ENCODE data around the gene RPS19BP1.
A peak's percentile ranks its signal among the peaks of the same experiment; 100 is the strongest.
"Not testable (repeated sequence)": the region's sequence is repeated elsewhere in the genome, so short reads cannot be mapped to it uniquely, and the experiment has no call there.

Gene RPS19BP1

GRCh38 chr22:39513791-39514190, 18.8 kb downstream of the RPS19BP1 start:
- no peak for DNase-seq (ENCODE audit: low read depth, low spot score)

GRCh38 chr22:39512026-39512425, 20.5 kb downstream of the RPS19BP1 start:
- DNase-seq (ENCODE audit: low read depth, low spot score): no peak

- no peak for DNase-seq (ENCODE audit: low read depth, low spot score)
Measured at GRCh38 chr22:39511226-39511625, 21.3 kb downstream of the RPS19BP1 start.

- no peak for DNase-seq (ENCODE audit: low read depth, low spot score)
Measured at GRCh38 chr22:39510529-39511149, 21.9 kb downstream of the RPS19BP1 start.

GRCh38 chr22:39508393-39508792, 24.2 kb downstream of the RPS19BP1 start:
- DNase-seq (ENCODE audit: low read depth, low spot score): no peak

GRCh38 chr22:39507021-39507420, 25.5 kb downstream of the RPS19BP1 start:
- DNase-seq (ENCODE audit: low read depth, low spot score): not testable (repeated sequence)

- no peak for DNase-seq (ENCODE audit: low read depth, low spot score)
Measured at GRCh38 chr22:39504071-39504470, 28.5 kb downstream of the RPS19BP1 start.

- DNase-seq (ENCODE audit: low read depth, low spot score): no peak
Measured at GRCh38 chr22:39503630-39504029, 28.9 kb downstream of the RPS19BP1 start.

GRCh38 chr22:39502789-39503409, 29.6 kb downstream of the RPS19BP1 start:
- DNase-seq (ENCODE audit: low read depth, low spot score): no peak

- DNase-seq (ENCODE audit: low read depth, low spot score): peak; percentile 80
Measured at GRCh38 chr22:39502109-39502788, 30.3 kb downstream of the RPS19BP1 start, which contains the start of gene MIEF1. Gene MIEF1, plus strand, starts transcription at chr22:39502290. Its CDS starts 9,005 bp downstream, at chr22:39511295.

GRCh38 chr22:39501644-39502108, 30.9 kb downstream of the RPS19BP1 start:
- no peak for DNase-seq (ENCODE audit: low read depth, low spot score)

- no peak for DNase-seq (ENCODE audit: low read depth, low spot score)
Measured at GRCh38 chr22:39500101-39500500, 32.4 kb downstream of the RPS19BP1 start.

- DNase-seq (ENCODE audit: low read depth, low spot score): no peak
Measured at GRCh38 chr22:39498802-39499201, 33.7 kb downstream of the RPS19BP1 start.

GRCh38 chr22:39498368-39498767, 34.2 kb downstream of the RPS19BP1 start:
- no peak for DNase-seq (ENCODE audit: low read depth, low spot score)

GRCh38 chr22:39497429-39497828, 35.1 kb downstream of the RPS19BP1 start:
- DNase-seq (ENCODE audit: low read depth, low spot score): no peak

- DNase-seq (ENCODE audit: low read depth, low spot score): no peak
Measured at GRCh38 chr22:39496131-39496838, 36.3 kb downstream of the RPS19BP1 start.

GRCh38 chr22:39494471-39495120, 38.0 kb downstream of the RPS19BP1 start:
- DNase-seq (ENCODE audit: low read depth, low spot score): no peak

- DNase-seq (ENCODE audit: low read depth, low spot score): no peak
Measured at GRCh38 chr22:39493759-39494158, 38.8 kb downstream of the RPS19BP1 start.

GRCh38 chr22:39492186-39492585, 40.4 kb downstream of the RPS19BP1 start:
- no peak for DNase-seq (ENCODE audit: low read depth, low spot score)

GRCh38 chr22:39491696-39492095, 40.9 kb downstream of the RPS19BP1 start:
- no peak for DNase-seq (ENCODE audit: low read depth, low spot score)

GRCh38 chr22:39490966-39491680, 41.4 kb downstream of the RPS19BP1 start:
- no peak for DNase-seq (ENCODE audit: low read depth, low spot score)
